ENCODE results near the gene UNC79.

GRCh38 chr14:93657875-93658274 lies 227.1 kb downstream of the UNC79 start:
- TF ChIP-seq POLR2A (IDR thresholded peaks at IDR 0.05) (no peak), CTCF (IDR thresholded peaks at IDR 0.05 in 4 of 5, conservative IDR thresholded peaks at IDR 0.05 in 1 of 5) (no peak)

All from gastrocnemius medialis (tissue), 4 donors.